Glutamatergic neuron (in vitro differentiated cells): ENCODE results near the gene ANKRD13A. TPM values are rescaled to one million over a fixed set of nuclear protein-coding genes. Genes with fewer than 3 reads are reported as not detected.
"Not testable (repeated sequence)": the region's sequence is repeated elsewhere in the genome, so short reads cannot be mapped to it uniquely, and the experiment has no call there.

Source experiments
- DNase-seq: peaks from one replicate; pipeline ENCODE4 v3.0.0; 2022
- H3K27ac Mint-ChIP-seq: one replicate; pipeline ENCODE4 v1.8.0; 2020; ENCODE audit warnings: mild to moderate bottlenecking, mixed read lengths, inconsistent platforms; ENCODE audit not compliant: unreplicated experiment
- H3K27me3 Mint-ChIP-seq: one replicate; pipeline ENCODE4 v1.8.0; 2020; ENCODE audit warnings: mild to moderate bottlenecking, moderate library complexity, mixed read lengths, inconsistent platforms; ENCODE audit not compliant: unreplicated experiment
- H3K36me3 Mint-ChIP-seq: one replicate; pipeline ENCODE4 v1.8.0; 2020; ENCODE audit warnings: mild to moderate bottlenecking, mixed read lengths, inconsistent platforms; ENCODE audit not compliant: unreplicated experiment
- H3K4me1 Mint-ChIP-seq: one replicate; pipeline ENCODE4 v1.8.0; 2020; ENCODE audit warnings: mild to moderate bottlenecking, low read depth, mixed read lengths, inconsistent platforms; ENCODE audit not compliant: unreplicated experiment
- H3K4me3 Mint-ChIP-seq: one replicate; pipeline ENCODE4 v1.8.0; 2020; ENCODE audit warnings: mild to moderate bottlenecking, mixed read lengths, inconsistent platforms; ENCODE audit not compliant: unreplicated experiment
- H3K9me3 Mint-ChIP-seq: one replicate; pipeline ENCODE4 v1.8.0; 2020; ENCODE audit warnings: mild to moderate bottlenecking, moderate library complexity, mixed read lengths, inconsistent platforms; ENCODE audit not compliant: unreplicated experiment
- total RNA-seq: library from RNA; stranded (reverse); fragmentation: NEBNext Ultra II Directional; extraction: Animal tissue kit (Norgen Biotek cat#: 25700); gene quantifications from one replicate; pipeline ENCODE4 v1.2.1, GENCODE V29; 2021; ENCODE audit not compliant: unreplicated experiment
- TF ChIP-seq, protein P1 (sequence below): fragments of 200-600 bp; sonication (generic); IDR thresholded peaks from one replicate; pipeline ENCODE4 v1.5.0; 2021; ENCODE audit not compliant: partially characterized antibody, unreplicated experiment

The ANKRD13A gene
- total RNA-seq, 1 donor from 2014 or later, result 139 TPM

DNA sequence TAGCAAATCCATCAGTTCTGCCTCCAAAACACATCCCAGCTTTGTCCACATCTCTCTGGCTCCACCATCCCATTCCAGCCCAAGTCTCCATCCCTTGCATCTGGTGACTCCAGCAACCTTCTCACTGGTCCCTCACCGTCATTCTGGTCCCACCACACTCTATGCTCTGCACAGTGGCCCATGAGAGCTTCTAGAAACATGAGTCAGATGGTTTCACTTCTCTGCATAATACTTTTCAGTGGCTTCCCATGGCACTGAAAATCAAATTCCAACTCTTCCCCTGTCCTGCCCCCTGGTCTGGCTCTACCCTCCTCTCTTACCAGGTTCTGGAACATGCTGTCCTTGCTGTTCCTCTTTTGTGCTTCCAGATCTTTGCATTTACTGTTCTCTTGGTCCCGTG, 66.3 kb downstream of the ANKRD13A start:
- TF ChIP-seq, protein P1, sequence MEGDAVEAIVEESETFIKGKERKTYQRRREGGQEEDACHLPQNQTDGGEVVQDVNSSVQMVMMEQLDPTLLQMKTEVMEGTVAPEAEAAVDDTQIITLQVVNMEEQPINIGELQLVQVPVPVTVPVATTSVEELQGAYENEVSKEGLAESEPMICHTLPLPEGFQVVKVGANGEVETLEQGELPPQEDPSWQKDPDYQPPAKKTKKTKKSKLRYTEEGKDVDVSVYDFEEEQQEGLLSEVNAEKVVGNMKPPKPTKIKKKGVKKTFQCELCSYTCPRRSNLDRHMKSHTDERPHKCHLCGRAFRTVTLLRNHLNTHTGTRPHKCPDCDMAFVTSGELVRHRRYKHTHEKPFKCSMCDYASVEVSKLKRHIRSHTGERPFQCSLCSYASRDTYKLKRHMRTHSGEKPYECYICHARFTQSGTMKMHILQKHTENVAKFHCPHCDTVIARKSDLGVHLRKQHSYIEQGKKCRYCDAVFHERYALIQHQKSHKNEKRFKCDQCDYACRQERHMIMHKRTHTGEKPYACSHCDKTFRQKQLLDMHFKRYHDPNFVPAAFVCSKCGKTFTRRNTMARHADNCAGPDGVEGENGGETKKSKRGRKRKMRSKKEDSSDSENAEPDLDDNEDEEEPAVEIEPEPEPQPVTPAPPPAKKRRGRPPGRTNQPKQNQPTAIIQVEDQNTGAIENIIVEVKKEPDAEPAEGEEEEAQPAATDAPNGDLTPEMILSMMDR, result no peak
- no peaks in the 10 kb centered on the region for H3K9me3 Mint-ChIP-seq
- no peaks in the 10 kb centered on the region for H3K4me1 Mint-ChIP-seq
- no peak for DNase-seq
- no peak overlapping the region for H3K4me3 Mint-ChIP-seq
- no peak overlapping the region for H3K27ac Mint-ChIP-seq
- no peaks in the 10 kb centered on the region for H3K36me3 Mint-ChIP-seq
- H3K27me3 Mint-ChIP-seq, result peaks cover 7% of the 10 kb centered on the region

DNA sequence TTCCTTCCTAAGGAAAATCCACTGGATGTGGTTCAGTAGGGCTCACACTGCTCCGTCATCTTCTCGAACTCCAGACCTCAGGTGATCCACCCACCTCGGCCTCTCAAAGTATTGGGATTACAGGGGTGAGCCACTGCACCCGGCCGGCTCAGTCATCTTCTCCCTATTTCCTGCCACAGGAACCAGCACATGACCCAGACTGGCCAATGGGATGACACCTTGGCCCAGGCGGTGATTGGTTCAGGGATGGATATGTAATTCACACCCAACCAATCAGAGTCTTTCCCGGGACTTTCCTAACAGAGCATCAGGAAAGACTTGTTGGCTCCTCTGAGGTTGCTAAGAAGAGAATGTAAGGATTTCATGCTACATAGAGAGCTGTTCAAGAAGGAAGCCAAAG, 68.3 kb downstream of the ANKRD13A start:
- H3K27me3 Mint-ChIP-seq, result peaks cover 6% of the 10 kb centered on the region
- H3K4me3 Mint-ChIP-seq, result no peak overlapping the region
- no peaks in the 10 kb centered on the region for H3K4me1 Mint-ChIP-seq
- no peaks in the 10 kb centered on the region for H3K36me3 Mint-ChIP-seq
- TF ChIP-seq, protein P1, result no peak
- DNase-seq, result no peak
- no peak overlapping the region for H3K27ac Mint-ChIP-seq
- H3K9me3 Mint-ChIP-seq, result peaks cover 3% of the 10 kb centered on the region

DNA sequence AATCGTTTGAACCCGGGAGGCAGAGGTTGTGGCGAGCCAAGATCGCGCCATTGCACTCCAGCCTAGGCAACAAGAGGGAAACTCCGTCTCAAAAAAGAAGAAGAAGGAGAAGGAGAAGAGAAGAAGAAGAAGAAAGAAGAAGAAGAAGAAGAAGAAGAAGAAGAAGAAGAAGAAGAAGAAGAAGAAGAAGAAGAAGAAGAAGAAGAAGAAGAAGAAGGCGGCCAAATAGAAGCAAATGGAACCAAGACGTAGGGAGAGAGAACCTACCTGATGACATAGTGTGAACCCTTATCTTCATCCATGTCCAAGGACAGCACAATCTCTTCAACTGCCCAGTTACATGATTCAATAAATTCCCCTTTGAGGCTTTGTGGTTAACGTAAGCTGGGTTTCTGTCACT, 68.9 kb downstream of the ANKRD13A start:
- H3K9me3 Mint-ChIP-seq, DNase-seq, H3K27me3 Mint-ChIP-seq, H3K4me1 Mint-ChIP-seq, H3K36me3 Mint-ChIP-seq, H3K27ac Mint-ChIP-seq, H3K4me3 Mint-ChIP-seq: not testable (repeated sequence)

DNA sequence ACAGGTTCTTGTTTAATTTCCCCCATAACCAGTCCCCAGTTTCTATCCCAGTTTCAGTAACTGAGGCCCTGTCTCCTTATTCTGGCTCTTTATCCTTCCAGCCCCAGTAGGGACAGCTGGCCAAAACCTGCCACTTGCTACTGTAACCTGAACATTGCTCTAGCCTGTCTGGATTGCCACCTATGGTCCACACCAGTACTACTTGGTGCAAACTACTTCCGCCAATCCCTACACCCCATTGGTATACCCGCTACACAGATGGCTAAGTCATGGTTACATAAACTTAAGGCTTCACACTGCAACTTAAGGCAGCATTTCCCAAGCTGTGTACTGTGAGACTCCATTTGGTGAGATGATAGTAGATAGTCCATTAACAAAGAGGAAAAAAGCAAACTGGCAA, 69.4 kb downstream of the ANKRD13A start:
- no peak for DNase-seq
- Mint-ChIP-seq H3K27me3 (peaks cover 6% of the 10 kb centered on the region), H3K9me3 (peaks cover 3% of the 10 kb centered on the region), H3K36me3 (no peaks in the 10 kb centered on the region), H3K4me1 (peaks cover under 1% of the 10 kb centered on the region), H3K27ac (no peak overlapping the region), H3K4me3 (no peak overlapping the region)
- TF ChIP-seq, protein P1, result no peak

DNA sequence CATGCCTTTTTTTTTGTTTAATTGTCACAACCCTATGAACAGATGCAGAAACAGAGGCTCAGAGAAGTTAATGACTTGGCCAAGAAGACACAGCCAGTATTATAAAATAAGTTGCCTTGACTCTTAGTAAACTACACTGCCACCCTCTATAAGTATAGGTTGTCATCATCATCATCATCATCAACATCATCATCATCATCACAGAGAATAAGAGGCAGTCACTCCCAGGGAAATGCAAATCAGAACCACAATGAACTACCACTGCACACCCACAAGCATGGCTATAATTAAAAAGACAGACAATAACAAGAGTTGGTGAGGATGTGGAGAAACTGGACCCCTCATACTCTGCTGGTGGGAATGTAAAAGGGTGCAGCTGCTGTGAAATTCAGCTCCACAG, 72.3 kb downstream of the ANKRD13A start:
- no peak for DNase-seq
- peaks cover 8% of the 10 kb centered on the region for H3K4me1 Mint-ChIP-seq
- H3K9me3 Mint-ChIP-seq, result peaks cover 3% of the 10 kb centered on the region
- no peak overlapping the region for H3K27ac Mint-ChIP-seq
- H3K36me3 Mint-ChIP-seq, result no peaks in the 10 kb centered on the region
- peaks cover 2% of the 10 kb centered on the region for H3K27me3 Mint-ChIP-seq
- no peak overlapping the region for H3K4me3 Mint-ChIP-seq
- TF ChIP-seq, protein P1, result no peak

DNA sequence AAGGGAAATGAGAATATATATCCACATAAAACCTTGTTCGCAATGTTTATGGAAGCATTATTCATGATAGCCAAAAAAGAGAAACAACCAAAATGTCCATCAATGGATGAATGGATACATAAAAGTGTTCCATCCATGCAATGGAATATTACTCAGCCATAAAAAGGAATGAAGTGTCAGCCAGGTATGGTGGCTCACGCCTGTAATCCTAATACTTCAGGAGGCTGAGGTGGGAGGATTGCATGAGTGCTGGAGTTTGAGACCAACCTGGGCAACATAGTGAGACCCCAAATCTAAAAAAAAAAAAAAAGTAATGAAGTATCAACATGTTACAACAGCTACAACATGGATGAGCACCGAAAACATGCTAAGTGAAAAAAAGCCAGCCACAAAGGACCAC, 72.7 kb downstream of the ANKRD13A start:
- Mint-ChIP-seq H3K4me1 (peaks cover 8% of the 10 kb centered on the region), H3K36me3 (no peaks in the 10 kb centered on the region), H3K27ac (no peak overlapping the region), H3K4me3 (peak overlapping the region; percentile 30), H3K27me3 (peaks cover 2% of the 10 kb centered on the region), H3K9me3 (peaks cover 3% of the 10 kb centered on the region)
- DNase-seq, result no peak
- TF ChIP-seq, protein P1, result no peak

DNA sequence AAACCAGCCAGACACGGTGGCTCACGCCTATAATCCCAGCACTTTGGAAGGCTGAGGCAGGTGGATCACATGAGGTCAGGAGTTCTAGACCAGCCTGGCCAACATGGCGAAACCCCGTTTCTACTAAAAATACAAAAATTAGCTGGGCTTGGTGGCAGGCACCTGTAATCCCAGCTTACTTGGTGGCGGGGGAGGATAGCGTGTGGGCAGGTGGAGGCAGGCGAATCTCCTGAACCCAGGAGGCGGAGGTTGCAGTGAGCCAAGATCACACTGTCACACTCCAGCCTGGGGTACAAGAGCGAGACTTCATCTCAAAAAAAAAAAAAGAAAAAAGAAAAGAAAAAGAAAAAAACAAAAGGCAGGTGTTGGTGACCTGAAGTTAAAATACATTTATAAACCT, 73.4 kb downstream of the ANKRD13A start:
- H3K36me3 Mint-ChIP-seq, H3K4me1 Mint-ChIP-seq, H3K4me3 Mint-ChIP-seq, H3K27me3 Mint-ChIP-seq, H3K9me3 Mint-ChIP-seq, H3K27ac Mint-ChIP-seq, DNase-seq: not testable (repeated sequence)
